GM12878 (cell line): ENCODE data around the gene NSUN7. TPM values are rescaled to one million over a fixed set of nuclear protein-coding genes. Genes with fewer than 3 reads are reported as not detected.

Experiments
- ATAC-seq: fragments of 200-7000 bp; cut with Tn5 transposase; 3 replicates; pipeline ENCODE4 v1.9.1; 2020; ENCODE audit warnings: mild to moderate bottlenecking, moderate library complexity
- BruUV-seq: library from RNA; stranded (reverse); fragments of 400-500 nt; replicated peaks from 2 replicates; lab custom pipeline; 2021; lab: Mats Ljungman, UMichigan
- CTCF ChIA-PET: fragments of 300-600 bp; sonication (Branson Sonifier 250); formaldehyde crosslinking; extraction: SDS; loops from one replicate; lab custom pipeline; 2021; ENCODE audit warnings: inconsistent platforms; lab: Yijun Ruan, JAX
- POLR2A ChIA-PET: fragments of 350-600 bp; formaldehyde crosslinking; extraction: SDS; loops from one replicate; lab custom pipeline; 2021; ENCODE audit warnings: inconsistent platforms; lab: Charles Lee
- RAD21 ChIA-PET: fragments of 300-600 bp; sonication (Branson Sonifier 250); formaldehyde crosslinking; loops from one replicate; lab custom pipeline; 2023; ENCODE audit warnings: antibody characterized with exemption; ENCODE audit not compliant: unreplicated experiment; lab: Charles Lee
- SMC1A ChIA-PET: fragments of 300-600 bp; sonication (Branson Sonifier 250); formaldehyde crosslinking; loops from one replicate; lab custom pipeline; 2023; ENCODE audit not compliant: unreplicated experiment, uncharacterized antibody; lab: Charles Lee
- DNase-seq: peaks from one replicate; pipeline ENCODE4 v3.0.0-alpha.2; 2011; ENCODE audit warnings: low read depth, low spot score
- FAIRE-seq: peaks from 3 replicates; lab custom pipeline; 2011; peaks lifted over from hg19 to GRCh38; lab: Jason Lieb, UNC
- H2AFZ ChIP-seq: 2 replicates; pipeline ENCODE4 v1.6.0; 2011; ENCODE audit warnings: low read depth, low read length, control low read depth; ENCODE audit not compliant: control insufficient read depth
- H3K27ac ChIP-seq: 2 replicates; pipeline ENCODE4 v1.5.1; 2011; ENCODE audit warnings: control low read depth; ENCODE audit not compliant: control insufficient read depth, insufficient read depth
- H3K27me3 ChIP-seq, 2 experiments: replicated peaks in 1 of 2; 2 replicates each; pipeline versions ENCODE4 v1.6.0 to v1.6.1; 2011; ENCODE audit warnings: low read length in 1 of 2; ENCODE audit not compliant: control insufficient read depth in 2 of 2, insufficient read depth in 2 of 2
- H3K36me3 ChIP-seq, 2 experiments: 2 replicates each; pipeline ENCODE4 v1.5.1; 2011; ENCODE audit warnings: low read length in 1 of 2; ENCODE audit not compliant: control insufficient read depth in 2 of 2, insufficient read depth in 2 of 2
- H3K4me1 ChIP-seq: 2 replicates; pipeline ENCODE4 v1.6.1; 2011; ENCODE audit warnings: mild to moderate bottlenecking, low read length, moderate library complexity, mixed read lengths; ENCODE audit not compliant: control insufficient read depth, insufficient read depth
- H3K4me2 ChIP-seq: 2 replicates; pipeline ENCODE4 v1.6.0; 2011; ENCODE audit warnings: control low read depth; ENCODE audit not compliant: control insufficient read depth, insufficient read depth
- H3K4me3 ChIP-seq: fragments of 200-600 bp; sonication (generic); 2 replicates; pipeline ENCODE4 v1.5.1; 2016
- H3K79me2 ChIP-seq: 2 replicates; pipeline ENCODE4 v1.6.0; 2011; ENCODE audit warnings: low read length; ENCODE audit not compliant: control insufficient read depth, insufficient read depth
- H3K9ac ChIP-seq: 2 replicates; pipeline ENCODE4 v1.8.0; 2011; ENCODE audit warnings: low read length, control low read depth, mixed read lengths; ENCODE audit not compliant: control insufficient read depth, insufficient read depth
- H3K9me3 ChIP-seq: replicated peaks from 3 replicates; pipeline ENCODE4 v1.5.1; 2011; ENCODE audit warnings: mild to moderate bottlenecking, low read length; ENCODE audit not compliant: control insufficient read depth, insufficient read depth
- H4K20me1 ChIP-seq: 2 replicates; pipeline ENCODE4 v1.6.0; 2011; ENCODE audit not compliant: control insufficient read depth, insufficient read depth
- BCL3 ChIP-seq: IDR thresholded peaks from 2 replicates; pipeline ENCODE4 v1.6.1; 2011; ENCODE audit warnings: borderline replicate concordance, low read depth, mild to moderate bottlenecking, moderate library complexity, low read length; ENCODE audit not compliant: insufficient read depth, poor library complexity, severe bottlenecking
- CBFB ChIP-seq: IDR thresholded peaks from 2 replicates; pipeline ENCODE4 v1.6.1; 2016; ENCODE audit warnings: antibody characterized with exemption, low read depth
- ETV6 ChIP-seq, 2 experiments: fragments of 450-650 bp in 1 of 2; IDR thresholded peaks in 1 of 2; conservative IDR thresholded peaks in 1 of 2; 2 replicates each; pipeline ENCODE4 v1.6.1; 2014; ENCODE audit warnings: antibody characterized with exemption in 1 of 2, borderline replicate concordance in 1 of 2, low read depth in 1 of 2, mild to moderate bottlenecking in 1 of 2, moderate library complexity in 1 of 2
- IRF4 ChIP-seq: IDR thresholded peaks from 2 replicates; pipeline ENCODE4 v1.6.1; 2011; ENCODE audit warnings: low read depth, low read length
- PML ChIP-seq: IDR thresholded peaks from 2 replicates; pipeline ENCODE4 v1.6.1; 2012; ENCODE audit warnings: low read length, inconsistent platforms
- SP1 ChIP-seq: IDR thresholded peaks from one replicate; pipeline ENCODE4 v1.6.1; 2011; ENCODE audit warnings: low read depth, low read length
- SPI1 ChIP-seq: IDR thresholded peaks from 2 replicates; pipeline ENCODE4 v1.6.1; 2011; ENCODE audit warnings: low read depth, mild to moderate bottlenecking, low read length, moderate library complexity, borderline replicate concordance; ENCODE audit not compliant: insufficient read depth
- YBX1 ChIP-seq: fragments of 450-650 bp; IDR thresholded peaks from 2 replicates; pipeline ENCODE4 v1.6.1; 2016; ENCODE audit warnings: antibody characterized with exemption
- ZBTB33 ChIP-seq: fragments of 450-650 bp; IDR thresholded peaks from 2 replicates; pipeline ENCODE4 v1.6.1; 2017; ENCODE audit warnings: mild to moderate bottlenecking
- WGBS: methylation state at CpG from one replicate; pipeline ENCODE4 v1.1.6; 2016; ENCODE audit warnings: low lambda C conversion rate; ENCODE audit not compliant: insufficient replicate concordance, insufficient coverage; ENCODE audit errors: missing lambda C conversion rate; 5-methylcytosine and 5-hydroxymethylcytosine counted together
- in situ Hi-C: fragments of 300-500 bp; cut with MboI; formaldehyde crosslinking; loops from 9 replicates; pipeline ENCODE4 v1.14.3; 2018; ENCODE audit warnings: mixed read lengths
- intact Hi-C: fragments of 100-400 bp; cut with micrococcal nuclease; formaldehyde crosslinking; loops from one replicate; pipeline ENCODE4 v1.14.2; 2022; ENCODE audit not compliant: unreplicated experiment
- polyA plus RNA-seq, 11 experiments: library from polyadenylated mRNA; depleted of rRNA in 4 of 11; unstranded in 6 of 11; stranded (reverse) in 5 of 11; fragments of >200 nt; fragmentation: Nextera tagmentation in 4 of 11; fragmentation: Illumina TruSeq in 1 of 11; extraction: Ambion mirVana in 4 of 11; extraction: Trizol in 1 of 11; gene quantifications; 1 replicate in 1 of 11; 2 replicates in 10 of 11; pipeline versions ENCODE4 v1.2.1 to v1.2.3, GENCODE V29; 2011 to 2016; ENCODE audit warnings: inconsistent platforms in 2 of 11, missing spikeins in 2 of 11, low read depth in 1 of 11
- total RNA-seq, 4 experiments: library from RNA; depleted of rRNA in 3 of 4; stranded (reverse); fragments of >200 nt in 3 of 4; fragmentation: Illumina TruSeq in 1 of 4; extraction: Trizol in 1 of 4; gene quantifications; 2 replicates each; pipeline versions ENCODE4 v1.2.1 to v1.2.3, GENCODE V29; 2013 to 2021
- TF ChIP-seq, protein P1 (sequence below): IDR thresholded peaks from 2 replicates; pipeline ENCODE4 v1.6.1; 2012; ENCODE audit warnings: improper control_type of control experiment, low read depth, low read length; ENCODE audit not compliant: insufficient replicate concordance

NSUN7 gene
- total and polyA plus RNA-seq, 10 of the 15 experiments (the other 5 are each of a cell fraction or from before 2014, with no cell fraction given), result 0.02 to 0.21 (median 0.15) TPM; not detected in 3

GRCh38 chr4:40845154-40845835 lies 95.5 kb downstream of the NSUN7 start:
- intact Hi-C loops, result no loop called here
- TF ChIP-seq SP1, result no peak
- TF ChIP-seq YBX1, result no peak
- TF ChIP-seq ETV6 (conservative IDR thresholded peaks at IDR 0.05 in 1 of 2, IDR thresholded peaks at IDR 0.05 in 1 of 2; ENCODE audit: borderline replicate concordance in 1 of 2, low read depth in 1 of 2), result no peak
- no peak for TF ChIP-seq IRF4
- TF ChIP-seq BCL3, result no peak
- TF ChIP-seq SPI1, result no peak
- no peak for TF ChIP-seq PML
- no peak for TF ChIP-seq ZBTB33
- TF ChIP-seq, protein P1, sequence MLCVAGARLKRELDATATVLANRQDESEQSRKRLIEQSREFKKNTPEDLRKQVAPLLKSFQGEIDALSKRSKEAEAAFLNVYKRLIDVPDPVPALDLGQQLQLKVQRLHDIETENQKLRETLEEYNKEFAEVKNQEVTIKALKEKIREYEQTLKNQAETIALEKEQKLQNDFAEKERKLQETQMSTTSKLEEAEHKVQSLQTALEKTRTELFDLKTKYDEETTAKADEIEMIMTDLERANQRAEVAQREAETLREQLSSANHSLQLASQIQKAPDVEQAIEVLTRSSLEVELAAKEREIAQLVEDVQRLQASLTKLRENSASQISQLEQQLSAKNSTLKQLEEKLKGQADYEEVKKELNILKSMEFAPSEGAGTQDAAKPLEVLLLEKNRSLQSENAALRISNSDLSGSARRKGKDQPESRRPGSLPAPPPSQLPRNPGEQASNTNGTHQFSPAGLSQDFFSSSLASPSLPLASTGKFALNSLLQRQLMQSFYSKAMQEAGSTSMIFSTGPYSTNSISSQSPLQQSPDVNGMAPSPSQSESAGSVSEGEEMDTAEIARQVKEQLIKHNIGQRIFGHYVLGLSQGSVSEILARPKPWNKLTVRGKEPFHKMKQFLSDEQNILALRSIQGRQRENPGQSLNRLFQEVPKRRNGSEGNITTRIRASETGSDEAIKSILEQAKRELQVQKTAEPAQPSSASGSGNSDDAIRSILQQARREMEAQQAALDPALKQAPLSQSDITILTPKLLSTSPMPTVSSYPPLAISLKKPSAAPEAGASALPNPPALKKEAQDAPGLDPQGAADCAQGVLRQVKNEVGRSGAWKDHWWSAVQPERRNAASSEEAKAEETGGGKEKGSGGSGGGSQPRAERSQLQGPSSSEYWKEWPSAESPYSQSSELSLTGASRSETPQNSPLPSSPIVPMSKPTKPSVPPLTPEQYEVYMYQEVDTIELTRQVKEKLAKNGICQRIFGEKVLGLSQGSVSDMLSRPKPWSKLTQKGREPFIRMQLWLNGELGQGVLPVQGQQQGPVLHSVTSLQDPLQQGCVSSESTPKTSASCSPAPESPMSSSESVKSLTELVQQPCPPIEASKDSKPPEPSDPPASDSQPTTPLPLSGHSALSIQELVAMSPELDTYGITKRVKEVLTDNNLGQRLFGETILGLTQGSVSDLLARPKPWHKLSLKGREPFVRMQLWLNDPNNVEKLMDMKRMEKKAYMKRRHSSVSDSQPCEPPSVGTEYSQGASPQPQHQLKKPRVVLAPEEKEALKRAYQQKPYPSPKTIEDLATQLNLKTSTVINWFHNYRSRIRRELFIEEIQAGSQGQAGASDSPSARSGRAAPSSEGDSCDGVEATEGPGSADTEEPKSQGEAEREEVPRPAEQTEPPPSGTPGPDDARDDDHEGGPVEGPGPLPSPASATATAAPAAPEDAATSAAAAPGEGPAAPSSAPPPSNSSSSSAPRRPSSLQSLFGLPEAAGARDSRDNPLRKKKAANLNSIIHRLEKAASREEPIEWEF, result no peak
- no peak for TF ChIP-seq CBFB

More at GRCh38 chr4:40845154-40845835, 95.5 kb downstream of the NSUN7 start:
- DNase-seq (no peak), FAIRE-seq (no peak), ATAC-seq (no peak)
- H3K4me2 ChIP-seq, result no peak overlapping the region
- H2AFZ ChIP-seq, result no peak overlapping the region
- peaks cover 11% of the 10 kb centered on the region for H3K4me1 ChIP-seq
- RAD21 ChIA-PET, result interaction anchor here (0.7 to 3.7 kb wide), 3 partner anchors 52 to 1714 kb away, joined by 6 to 15 read pairs (median 8); no protein-coding TSS in a partner anchor
- in situ Hi-C loops, result no loop called here
- H3K79me2 ChIP-seq, result no peaks in the 10 kb centered on the region
- no peaks in the 10 kb centered on the region for H4K20me1 ChIP-seq
- no peaks in the 10 kb centered on the region for H3K36me3 ChIP-seq
- no peak overlapping the region for H3K4me3 ChIP-seq
- CTCF ChIA-PET, result interaction anchor here (1.0 to 11.5 kb wide), 5 partner anchors 57 to 520 kb away, joined by 3 to 224 read pairs (median 3); no protein-coding TSS in a partner anchor
- SMC1A ChIA-PET, result interaction anchor here (9.4 kb wide), 1 partner anchor 109 kb away, joined by 133 read pairs; no protein-coding TSS in a partner anchor
- POLR2A ChIA-PET, result interaction anchor here (0.6 kb wide), 1 partner anchor 108 kb away, joined by 5 read pairs; no protein-coding TSS in a partner anchor
- WGBS, result 59% methylated on average over 10 of the region's 10 CpGs
- no TSS peak for BruUV-seq
- H3K9me3 ChIP-seq, result no peaks in the 10 kb centered on the region
- H3K27me3 ChIP-seq, result no peaks in the 10 kb centered on the region
- H3K27ac ChIP-seq, result no peak overlapping the region
- H3K9ac ChIP-seq, result no peak overlapping the region
